ENCODE results near the gene C11orf87.

The C11orf87 gene

GRCh38 chr11:109443052-109443451 is 21.1 kb downstream of the C11orf87 start:
- DNase-seq = no peak

GRCh38 chr11:109454857-109455256 is 32.9 kb downstream of the C11orf87 start:
- DNase-seq = no peak
